H9 (cell line): ENCODE results near the gene CAVIN1. TPM values are rescaled to one million over a fixed set of nuclear protein-coding genes. Genes with fewer than 3 reads are reported as not detected.
"Not testable (repeated sequence)": the region's sequence is repeated elsewhere in the genome, so short reads cannot be mapped to it uniquely, and the experiment has no call there.

Source experiments
- DNase-seq: peaks from one replicate; pipeline ENCODE4 v3.0.0-alpha.2; 2017
- H2AFZ ChIP-seq: one replicate; pipeline ENCODE4 v1.6.1; 2013; ENCODE audit warnings: mild to moderate bottlenecking, low read length, control low read depth, moderate library complexity
- H2AK5ac ChIP-seq: 2 replicates; pipeline ENCODE4 v1.6.1; 2013; ENCODE audit warnings: low read length, control low read depth, mixed read lengths; ENCODE audit not compliant: insufficient read length
- H2BK120ac ChIP-seq: one replicate; pipeline ENCODE4 v1.6.1; 2013; ENCODE audit warnings: low read depth, mild to moderate bottlenecking, low read length, control low read depth, inconsistent platforms; ENCODE audit not compliant: poor library complexity, severe bottlenecking
- H2BK12ac ChIP-seq: 2 replicates; pipeline ENCODE4 v1.6.1; 2013; ENCODE audit warnings: low read length, control low read depth, mixed read lengths, low read depth; ENCODE audit not compliant: insufficient read length
- H2BK15ac ChIP-seq: 2 replicates; pipeline ENCODE4 v1.6.1; 2013; ENCODE audit warnings: low read depth, low read length, control low read depth
- H2BK20ac ChIP-seq: one replicate; pipeline ENCODE4 v1.6.1; 2013; ENCODE audit warnings: low read depth, mild to moderate bottlenecking, low read length, control low read depth, inconsistent platforms; ENCODE audit not compliant: poor library complexity, severe bottlenecking
- H2BK5ac ChIP-seq: 2 replicates; pipeline ENCODE4 v1.6.1; 2013; ENCODE audit warnings: low read length, control low read depth, mixed read lengths; ENCODE audit not compliant: insufficient read length
- H3K14ac ChIP-seq: 2 replicates; pipeline ENCODE4 v1.6.1; 2013; ENCODE audit warnings: low read length, control low read depth; ENCODE audit not compliant: insufficient read depth
- H3K18ac ChIP-seq: 2 replicates; pipeline ENCODE4 v1.6.1; 2013; ENCODE audit warnings: low read depth, mild to moderate bottlenecking, mixed read lengths, low read length, control low read depth; ENCODE audit not compliant: insufficient read length
- H3K23ac ChIP-seq: 2 replicates; pipeline ENCODE4 v1.6.1; 2013; ENCODE audit warnings: low read length, control low read depth, mixed read lengths, low read depth; ENCODE audit not compliant: insufficient read length
- H3K23me2 ChIP-seq: 2 replicates; pipeline ENCODE4 v1.6.1; 2013; ENCODE audit warnings: low read depth, mild to moderate bottlenecking, mixed read lengths, low read length, control low read depth; ENCODE audit not compliant: insufficient read length, poor library complexity, severe bottlenecking
- H3K27ac ChIP-seq: 2 replicates; pipeline ENCODE4 v1.5.1; 2013; ENCODE audit warnings: low read length, control low read depth, mixed read lengths, low read depth; ENCODE audit not compliant: insufficient read length
- H3K27me3 ChIP-seq: 2 replicates; pipeline ENCODE4 v1.6.1; 2013; ENCODE audit warnings: low read length, control low read depth, inconsistent platforms; ENCODE audit not compliant: insufficient read depth
- H3K4ac ChIP-seq: 2 replicates; pipeline ENCODE4 v1.6.1; 2013; ENCODE audit warnings: low read depth, mild to moderate bottlenecking, control low read depth, inconsistent platforms, low read length, moderate library complexity
- H3K4me1 ChIP-seq: 2 replicates; pipeline ENCODE4 v1.6.1; 2013; ENCODE audit warnings: low read length, control low read depth, inconsistent platforms; ENCODE audit not compliant: insufficient read depth
- H3K4me2 ChIP-seq: 2 replicates; pipeline ENCODE4 v1.6.1; 2013; ENCODE audit warnings: low read length, control low read depth, mixed read lengths; ENCODE audit not compliant: insufficient read length, insufficient read depth
- H3K56ac ChIP-seq: 2 replicates; pipeline ENCODE4 v1.6.1; 2013; ENCODE audit warnings: low read depth, mild to moderate bottlenecking, mixed read lengths, low read length, control low read depth; ENCODE audit not compliant: insufficient read length
- H3K79me1 ChIP-seq: 2 replicates; pipeline ENCODE4 v1.6.1; 2013; ENCODE audit warnings: low read depth, mild to moderate bottlenecking, moderate library complexity, low read length, control low read depth, inconsistent platforms; ENCODE audit not compliant: insufficient read depth, poor library complexity, severe bottlenecking
- H3K79me2 ChIP-seq: 2 replicates; pipeline ENCODE4 v1.6.1; 2013; ENCODE audit warnings: low read length, control low read depth, inconsistent platforms; ENCODE audit not compliant: insufficient read depth
- H3K9ac ChIP-seq: 2 replicates; pipeline ENCODE4 v1.6.1; 2013; ENCODE audit warnings: low read length, control low read depth, mixed read lengths; ENCODE audit not compliant: insufficient read length; ENCODE audit errors: extremely low read depth
- H3K9me3 ChIP-seq: one replicate; pipeline ENCODE4 v1.6.1; 2013; ENCODE audit warnings: low read depth, low read length, inconsistent platforms; ENCODE audit not compliant: control insufficient read depth
- H3T11ph ChIP-seq: one replicate; pipeline ENCODE4 v1.6.1; 2013; ENCODE audit warnings: mild to moderate bottlenecking, low read length, control low read depth, inconsistent platforms
- H4K20me1 ChIP-seq: one replicate; pipeline ENCODE4 v1.6.1; 2013; ENCODE audit not compliant: control insufficient read depth, insufficient read length, insufficient read depth
- H4K5ac ChIP-seq: 2 replicates; pipeline ENCODE4 v1.6.1; 2013; ENCODE audit warnings: low read depth, mild to moderate bottlenecking, mixed read lengths, low read length, control low read depth; ENCODE audit not compliant: insufficient read length
- H4K8ac ChIP-seq: replicated peaks from 2 replicates; pipeline ENCODE4 v1.6.1; 2013; ENCODE audit warnings: low read length, control low read depth, mixed read lengths, low read depth; ENCODE audit not compliant: insufficient read length
- H4K91ac ChIP-seq: 2 replicates; pipeline ENCODE4 v1.6.1; 2013; ENCODE audit warnings: low read depth, mild to moderate bottlenecking, moderate library complexity, mixed read lengths, low read length, control low read depth; ENCODE audit not compliant: insufficient read length
- H3K27ac Mint-ChIP-seq, 3 experiments: 2 replicates in 2 of 3; 3 replicates in 1 of 3; pipeline ENCODE4 v1.8.0; 2020 to 2021; ENCODE audit warnings: mixed read lengths in 3 of 3, mild to moderate bottlenecking in 1 of 3, moderate library complexity in 1 of 3
- H3K27me3 Mint-ChIP-seq: 2 replicates; pipeline ENCODE4 v1.8.0; 2021; ENCODE audit warnings: low read depth, mild to moderate bottlenecking, moderate library complexity, mixed read lengths
- H3K36me3 Mint-ChIP-seq, 3 experiments: 2 replicates in 2 of 3; 3 replicates in 1 of 3; pipeline ENCODE4 v1.8.0; 2020 to 2021; ENCODE audit warnings: low read depth in 3 of 3, mixed read lengths in 3 of 3; ENCODE audit not compliant: insufficient read depth in 1 of 3
- H3K4me1 Mint-ChIP-seq, 2 experiments: 2 replicates each; pipeline ENCODE4 v1.8.0; 2020; ENCODE audit warnings: mixed read lengths in 2 of 2
- H3K4me3 Mint-ChIP-seq, 2 experiments: 2 replicates in 1 of 2; 3 replicates in 1 of 2; pipeline ENCODE4 v1.8.0; 2020 to 2021; ENCODE audit warnings: mild to moderate bottlenecking in 2 of 2, mixed read lengths in 2 of 2, moderate library complexity in 1 of 2
- H3K9me3 Mint-ChIP-seq, 2 experiments: 2 replicates in 1 of 2; 3 replicates in 1 of 2; pipeline ENCODE4 v1.8.0; 2020; ENCODE audit warnings: mild to moderate bottlenecking in 2 of 2, mixed read lengths in 2 of 2, moderate library complexity in 1 of 2
- WGBS: extraction: QIAGEN DNeasy Blood & Tissue Kit; methylation state at CpG from one replicate; pipeline ENCODE4 v1.1.7; 2013; ENCODE audit warnings: missing lambda C conversion rate, low lambda C conversion rate, mixed read lengths; ENCODE audit not compliant: insufficient read length; ENCODE audit errors: extremely low coverage; 5-methylcytosine and 5-hydroxymethylcytosine counted together
- total RNA-seq: library from RNA; stranded (reverse); gene quantifications from 2 replicates; pipeline ENCODE4 v1.2.1, GENCODE V29; 2021
- TF ChIP-seq, protein P1 (sequence below): fragments of 200-600 bp; sonication (generic); conservative IDR thresholded peaks from 3 replicates; pipeline ENCODE4 v1.8.0; 2021; ENCODE audit warnings: antibody characterized with exemption, mild to moderate bottlenecking

CAVIN1 gene
- total RNA-seq, 1 experiment from 2014 or later = 65.2 TPM

DNA sequence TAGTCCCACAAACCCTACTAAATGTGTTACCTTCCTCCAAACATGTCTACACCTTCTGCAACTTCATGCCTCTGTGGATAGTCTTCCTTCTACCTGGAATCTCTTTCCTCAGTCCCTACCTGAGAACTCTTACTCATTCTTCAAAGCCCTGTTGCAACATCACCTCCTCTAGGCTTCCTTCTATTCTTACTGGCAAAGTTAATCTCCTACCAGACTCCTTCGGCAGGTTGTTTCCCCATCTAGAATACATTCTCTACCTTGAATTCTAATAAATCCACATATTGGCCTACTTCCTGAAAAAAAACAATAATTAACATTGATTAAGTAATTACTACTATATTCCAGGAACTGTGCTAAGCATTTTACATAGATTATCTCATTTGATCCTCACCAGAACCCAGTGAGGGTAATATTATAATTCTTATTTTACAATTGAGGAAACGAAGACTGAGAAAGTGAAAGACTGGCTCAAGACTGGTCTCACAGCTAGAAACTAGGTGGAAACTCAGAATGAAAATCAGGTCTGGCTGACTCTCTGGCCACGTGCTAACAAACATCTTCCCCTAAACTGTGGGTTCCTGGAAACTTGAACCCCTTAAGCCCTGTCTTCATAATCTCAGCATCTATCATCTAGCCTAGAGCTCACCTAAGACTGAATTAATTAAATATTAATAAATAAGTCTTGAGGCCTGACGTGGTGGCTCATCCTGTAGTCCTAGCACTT is 30.2 kb downstream of the CAVIN1 start:
- TF ChIP-seq, protein P1, sequence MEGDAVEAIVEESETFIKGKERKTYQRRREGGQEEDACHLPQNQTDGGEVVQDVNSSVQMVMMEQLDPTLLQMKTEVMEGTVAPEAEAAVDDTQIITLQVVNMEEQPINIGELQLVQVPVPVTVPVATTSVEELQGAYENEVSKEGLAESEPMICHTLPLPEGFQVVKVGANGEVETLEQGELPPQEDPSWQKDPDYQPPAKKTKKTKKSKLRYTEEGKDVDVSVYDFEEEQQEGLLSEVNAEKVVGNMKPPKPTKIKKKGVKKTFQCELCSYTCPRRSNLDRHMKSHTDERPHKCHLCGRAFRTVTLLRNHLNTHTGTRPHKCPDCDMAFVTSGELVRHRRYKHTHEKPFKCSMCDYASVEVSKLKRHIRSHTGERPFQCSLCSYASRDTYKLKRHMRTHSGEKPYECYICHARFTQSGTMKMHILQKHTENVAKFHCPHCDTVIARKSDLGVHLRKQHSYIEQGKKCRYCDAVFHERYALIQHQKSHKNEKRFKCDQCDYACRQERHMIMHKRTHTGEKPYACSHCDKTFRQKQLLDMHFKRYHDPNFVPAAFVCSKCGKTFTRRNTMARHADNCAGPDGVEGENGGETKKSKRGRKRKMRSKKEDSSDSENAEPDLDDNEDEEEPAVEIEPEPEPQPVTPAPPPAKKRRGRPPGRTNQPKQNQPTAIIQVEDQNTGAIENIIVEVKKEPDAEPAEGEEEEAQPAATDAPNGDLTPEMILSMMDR = no peak
- no peak overlapping the region for H3K14ac ChIP-seq
- Mint-ChIP-seq H3K27me3 (no peaks in the 10 kb centered on the region; the same call in 1 of the 2 replicates), H3K27ac (peak overlapping the region in 1 of 3 experiments; percentile 71; a peak in 2 of 7 replicates), H3K9me3 (no peaks in the 10 kb centered on the region; a peak in 1 of 5 replicates), H3K4me1 (peaks cover 20 to 21% of the 10 kb centered on the region in 2 experiments), H3K4me3 (no peak overlapping the region), H3K36me3 (no peaks in the 10 kb centered on the region; a peak in 1 of 7 replicates)
- no peak overlapping the region for H2BK5ac ChIP-seq
- no peak overlapping the region for H4K5ac ChIP-seq
- H3K27me3 ChIP-seq = no peaks in the 10 kb centered on the region
- H2AFZ ChIP-seq = no peak overlapping the region
- H3K4ac ChIP-seq = no peak overlapping the region
- no CpG with 5 or more reads among the region's 4 CpGs for WGBS
- H4K8ac ChIP-seq = no peak overlapping the region
- no peak overlapping the region for H3K23ac ChIP-seq
- H3K56ac ChIP-seq = no peak overlapping the region
- no peak overlapping the region for H2BK15ac ChIP-seq
- no peak overlapping the region for H2BK120ac ChIP-seq
- H3K79me1 ChIP-seq = no peaks in the 10 kb centered on the region
- H4K91ac ChIP-seq = no peak overlapping the region
- H3K27ac ChIP-seq = no peak overlapping the region
- no peak for DNase-seq
- H2BK20ac ChIP-seq = no peak overlapping the region
- H4K20me1 ChIP-seq = no peaks in the 10 kb centered on the region
- no peaks in the 10 kb centered on the region for H3K4me1 ChIP-seq
- H3K79me2 ChIP-seq = no peaks in the 10 kb centered on the region
- H3K9ac ChIP-seq = no peak overlapping the region
- no peaks in the 10 kb centered on the region for H3K9me3 ChIP-seq
- H3K18ac ChIP-seq = no peak overlapping the region
- H3K4me2 ChIP-seq = no peak overlapping the region
- no peak overlapping the region for H3T11ph ChIP-seq
- no peak overlapping the region for H2AK5ac ChIP-seq
- no peak overlapping the region for H2BK12ac ChIP-seq
- peaks cover 4% of the 10 kb centered on the region for H3K23me2 ChIP-seq

DNA sequence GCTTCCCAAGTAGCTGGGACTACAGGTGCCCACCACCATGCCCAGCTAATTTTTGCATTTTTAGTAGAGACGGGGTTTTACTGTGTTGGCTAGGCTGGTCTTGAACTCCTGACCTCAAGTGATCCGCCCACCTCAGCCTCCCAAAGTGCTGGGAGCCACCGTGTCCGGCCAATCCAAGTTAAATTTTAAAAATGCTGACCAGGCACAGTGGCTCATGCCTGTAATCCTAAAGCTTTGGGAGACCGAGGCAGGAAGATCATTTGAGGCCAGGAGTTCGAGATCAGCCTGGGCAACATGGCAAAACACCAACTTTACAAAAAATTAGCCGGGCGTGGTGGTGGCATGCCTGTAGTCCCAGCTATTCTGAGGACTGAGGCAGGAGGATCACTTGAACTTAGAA is 31.6 kb downstream of the CAVIN1 start:
- H3K4me1 ChIP-seq, H2AFZ ChIP-seq, H3K9ac ChIP-seq, H3K4ac ChIP-seq, H3K79me1 ChIP-seq, H3K27me3 Mint-ChIP-seq, H3K36me3 Mint-ChIP-seq, H3T11ph ChIP-seq, H3K27ac ChIP-seq, H4K91ac ChIP-seq, H3K27ac Mint-ChIP-seq, H3K9me3 ChIP-seq, H3K27me3 ChIP-seq, H4K5ac ChIP-seq, H2BK5ac ChIP-seq, H3K23me2 ChIP-seq, H3K79me2 ChIP-seq, H3K14ac ChIP-seq, H2AK5ac ChIP-seq, H2BK15ac ChIP-seq, H3K9me3 Mint-ChIP-seq, H3K23ac ChIP-seq, H2BK20ac ChIP-seq, H4K20me1 ChIP-seq, H3K18ac ChIP-seq, H4K8ac ChIP-seq, DNase-seq, H2BK12ac ChIP-seq, H3K56ac ChIP-seq, H3K4me2 ChIP-seq, H2BK120ac ChIP-seq, H3K4me3 Mint-ChIP-seq: not testable (repeated sequence)
- peaks cover 29 to 30% of the 10 kb centered on the region in 2 experiments for H3K4me1 Mint-ChIP-seq
- WGBS = no CpG with 5 or more reads among the region's 8 CpGs
